DND-41 (cell line): Measurements from ENCODE around the gene XKR8.

Experiments used
- CTCF ChIP-seq: IDR thresholded peaks from 2 replicates; pipeline ENCODE4 v1.5.1; 2012; ENCODE audit warnings: borderline replicate concordance, low read length, moderate library complexity, mild to moderate bottlenecking; ENCODE audit not compliant: poor library complexity, severe bottlenecking; ENCODE audit errors: extremely low read depth
- EZH2 ChIP-seq: IDR thresholded peaks from 3 replicates; pipeline ENCODE4 v1.6.1; 2012; ENCODE audit warnings: borderline replicate concordance, low read depth, mild to moderate bottlenecking, moderate library complexity, low read length, inconsistent platforms; ENCODE audit not compliant: severe bottlenecking

GRCh38 chr1:27934818-27935549 is 24.8 kb upstream of the XKR8 start, which contains the start of gene SMPDL3B:
- TF ChIP-seq CTCF = no peak
- TF ChIP-seq EZH2 = no peak
